Stimulated activated CD4-positive, alpha-beta T cell treated with anti-CD3 and anti-CD28 coated beads, Interleukin-1b, Interleukin-23, amount 100 ng/mL, for 48 hours (primary cell): ENCODE data around the gene TGFBR2.

Experiments
- DNase-seq: peaks from one replicate; pipeline ENCODE4 v3.0.0-alpha.2; 2020

Gene TGFBR2

GRCh38 chr3:30695302-30696061 is 89.1 kb downstream of the TGFBR2 start:
- DNase-seq = no peak

- no peak for DNase-seq
Observed at GRCh38 chr3:30696403-30696819, 90.0 kb downstream of the TGFBR2 start.

GRCh38 chr3:30696896-30697295 is 90.5 kb downstream of the TGFBR2 start:
- DNase-seq = no peak

GRCh38 chr3:30698549-30698948 is 92.1 kb downstream of the TGFBR2 start:
- no peak for DNase-seq

GRCh38 chr3:30699927-30700326 is 93.5 kb downstream of the TGFBR2 start:
- DNase-seq = no peak

- DNase-seq = no peak
Observed at GRCh38 chr3:30700702-30701321, 94.4 kb downstream of the TGFBR2 start.

GRCh38 chr3:30702038-30702827 is 95.8 kb downstream of the TGFBR2 start:
- no peak for DNase-seq

GRCh38 chr3:30702828-30703397 is 96.5 kb downstream of the TGFBR2 start:
- DNase-seq = no peak

GRCh38 chr3:30704931-30705890 is 98.8 kb downstream of the TGFBR2 start:
- DNase-seq = no peak

- no peak for DNase-seq
Observed at GRCh38 chr3:30707825-30708224, 101.4 kb downstream of the TGFBR2 start.

GRCh38 chr3:30708472-30708871 is 102.1 kb downstream of the TGFBR2 start:
- no peak for DNase-seq

- no peak for DNase-seq
Observed at GRCh38 chr3:30710017-30710416, 103.6 kb downstream of the TGFBR2 start.

- DNase-seq = no peak
Observed at GRCh38 chr3:30711151-30711550, 104.8 kb downstream of the TGFBR2 start.

GRCh38 chr3:30711867-30712266 is 105.5 kb downstream of the TGFBR2 start:
- DNase-seq = no peak

- DNase-seq = no peak
Observed at GRCh38 chr3:30712991-30713390, 106.6 kb downstream of the TGFBR2 start.

- no peak for DNase-seq
Observed at GRCh38 chr3:30713885-30714503, 107.6 kb downstream of the TGFBR2 start.

GRCh38 chr3:30719536-30719935 is 113.1 kb downstream of the TGFBR2 start:
- no peak for DNase-seq

GRCh38 chr3:30720586-30721313 is 114.3 kb downstream of the TGFBR2 start:
- no peak for DNase-seq

GRCh38 chr3:30721314-30721634 is 114.9 kb downstream of the TGFBR2 start:
- DNase-seq = no peak

- DNase-seq = no peak
Observed at GRCh38 chr3:30723211-30723610, 116.8 kb downstream of the TGFBR2 start.

- DNase-seq = no peak
Observed at GRCh38 chr3:30724863-30725262, 118.5 kb downstream of the TGFBR2 start.
